Peyer's patch (tissue), 4 donors: ENCODE measurements around the gene LILRA2.
"Not testable (repeated sequence)": the region's sequence is repeated elsewhere in the genome, so short reads cannot be mapped to it uniquely, and the experiment has no call there.

Source experiments
- POLR2A ChIP-seq, 2 donors: fragments of 450-650 bp; IDR thresholded peaks; one replicate each; pipeline ENCODE4 v1.5.1; 2017; ENCODE audit warnings: antibody characterized with exemption in 2 of 2, mild to moderate bottlenecking in 2 of 2, moderate library complexity in 2 of 2
- TF ChIP-seq, protein P1 (sequence below), 6 experiments: fragments of 450-650 bp in 4 of 6; fragments of 200-600 bp in 2 of 6; sonication (generic) in 1 of 6; IDR thresholded peaks; one replicate each; pipeline ENCODE4 v1.5.1; 2017 to 2019; ENCODE audit warnings: antibody characterized with exemption in 6 of 6, mild to moderate bottlenecking in 3 of 6, moderate library complexity in 1 of 6

DNA sequence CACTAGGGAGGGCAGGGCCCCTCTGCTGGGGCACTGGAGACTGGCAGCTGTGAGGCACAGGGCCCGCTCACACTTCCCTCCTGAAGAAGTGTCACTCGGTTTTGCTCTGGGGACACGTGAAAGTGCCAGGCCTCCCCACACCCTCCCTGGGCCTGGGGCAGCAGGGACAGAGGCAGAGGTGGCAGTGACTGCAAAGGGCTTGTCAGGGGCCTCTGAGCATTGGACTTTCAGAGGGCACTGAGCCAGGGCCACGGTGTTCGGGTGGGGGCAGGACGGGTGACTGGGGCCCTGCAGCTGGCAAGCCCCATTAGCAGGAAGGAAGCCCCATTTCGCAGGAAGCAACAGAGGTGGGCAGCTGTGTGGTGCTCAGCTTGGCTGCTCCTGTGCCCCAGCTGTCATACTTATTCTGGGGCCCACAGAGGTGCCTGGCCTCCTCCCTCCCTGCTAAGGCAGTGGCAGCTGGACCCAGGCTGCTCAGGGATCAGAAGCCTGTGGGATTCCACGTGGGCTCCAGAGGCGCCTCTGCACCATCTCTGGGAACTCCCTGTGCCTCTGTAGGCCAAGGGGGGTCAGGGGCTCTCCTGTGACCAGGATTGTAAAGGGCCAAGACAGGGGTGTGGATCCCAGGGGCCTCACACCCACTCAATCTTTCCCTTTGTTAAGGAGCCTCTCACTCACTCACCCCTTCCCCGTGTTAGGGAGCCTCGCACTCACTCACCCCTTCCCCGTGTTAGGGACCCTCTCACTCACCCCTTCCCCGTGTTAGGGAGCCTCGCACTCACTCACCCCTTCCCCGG lies 51.5 kb downstream of the LILRA2 start:
- TF ChIP-seq, protein P1, sequence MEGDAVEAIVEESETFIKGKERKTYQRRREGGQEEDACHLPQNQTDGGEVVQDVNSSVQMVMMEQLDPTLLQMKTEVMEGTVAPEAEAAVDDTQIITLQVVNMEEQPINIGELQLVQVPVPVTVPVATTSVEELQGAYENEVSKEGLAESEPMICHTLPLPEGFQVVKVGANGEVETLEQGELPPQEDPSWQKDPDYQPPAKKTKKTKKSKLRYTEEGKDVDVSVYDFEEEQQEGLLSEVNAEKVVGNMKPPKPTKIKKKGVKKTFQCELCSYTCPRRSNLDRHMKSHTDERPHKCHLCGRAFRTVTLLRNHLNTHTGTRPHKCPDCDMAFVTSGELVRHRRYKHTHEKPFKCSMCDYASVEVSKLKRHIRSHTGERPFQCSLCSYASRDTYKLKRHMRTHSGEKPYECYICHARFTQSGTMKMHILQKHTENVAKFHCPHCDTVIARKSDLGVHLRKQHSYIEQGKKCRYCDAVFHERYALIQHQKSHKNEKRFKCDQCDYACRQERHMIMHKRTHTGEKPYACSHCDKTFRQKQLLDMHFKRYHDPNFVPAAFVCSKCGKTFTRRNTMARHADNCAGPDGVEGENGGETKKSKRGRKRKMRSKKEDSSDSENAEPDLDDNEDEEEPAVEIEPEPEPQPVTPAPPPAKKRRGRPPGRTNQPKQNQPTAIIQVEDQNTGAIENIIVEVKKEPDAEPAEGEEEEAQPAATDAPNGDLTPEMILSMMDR (IDR thresholded peaks at IDR 0.05), result not testable (repeated sequence)
- TF ChIP-seq POLR2A (IDR thresholded peaks at IDR 0.05), result not testable (repeated sequence)
